ENCODE data around the gene KANSL1. TPM values are rescaled to one million over a fixed set of nuclear protein-coding genes. Genes with fewer than 3 reads are reported as not detected.

The KANSL1 gene
- total RNA-seq, 1 donor from 2014 or later, result 191 TPM

GRCh38 chr17:46031440-46031839 lies 161.8 kb downstream of the KANSL1 start:
- peaks cover 24% of the 10 kb centered on the region for H3K9me3 Mint-ChIP-seq (ENCODE audit: unreplicated experiment)

GRCh38 chr17:46030752-46031151 lies 162.5 kb downstream of the KANSL1 start:
- Mint-ChIP-seq H3K9me3 (ENCODE audit: unreplicated experiment) (peaks cover 24% of the 10 kb centered on the region), H3K27ac (ENCODE audit: unreplicated experiment) (peak overlapping the region; percentile 18), H3K36me3 (ENCODE audit: unreplicated experiment) (peaks cover 3% of the 10 kb centered on the region), H3K4me3 (ENCODE audit: unreplicated experiment) (no peak overlapping the region), H3K4me1 (ENCODE audit: low read depth, unreplicated experiment) (peaks cover 35% of the 10 kb centered on the region), H3K27me3 (ENCODE audit: unreplicated experiment) (peaks cover 13% of the 10 kb centered on the region)
- no peak for DNase-seq
- no peak for TF ChIP-seq CTCF (IDR thresholded peaks at IDR 0.05; ENCODE audit: partially characterized antibody, unreplicated experiment)

More at GRCh38 chr17:46031440-46031839, 161.8 kb downstream of the KANSL1 start:
- H3K4me3 Mint-ChIP-seq (ENCODE audit: unreplicated experiment), result no peak overlapping the region
- no peak for TF ChIP-seq CTCF (IDR thresholded peaks at IDR 0.05; ENCODE audit: partially characterized antibody, unreplicated experiment)
- no peak for DNase-seq
- peaks cover 3% of the 10 kb centered on the region for H3K36me3 Mint-ChIP-seq (ENCODE audit: unreplicated experiment)
- H3K27ac Mint-ChIP-seq (ENCODE audit: unreplicated experiment), result no peak overlapping the region
- peaks cover 13% of the 10 kb centered on the region for H3K27me3 Mint-ChIP-seq (ENCODE audit: unreplicated experiment)
- peaks cover 35% of the 10 kb centered on the region for H3K4me1 Mint-ChIP-seq (ENCODE audit: low read depth, unreplicated experiment)

GRCh38 chr17:46029627-46030026 lies 163.6 kb downstream of the KANSL1 start:
- Mint-ChIP-seq H3K27me3 (ENCODE audit: unreplicated experiment) (peaks cover 16% of the 10 kb centered on the region), H3K9me3 (ENCODE audit: unreplicated experiment) (peaks cover 23% of the 10 kb centered on the region), H3K36me3 (ENCODE audit: unreplicated experiment) (peaks cover 2% of the 10 kb centered on the region), H3K4me1 (ENCODE audit: low read depth, unreplicated experiment) (peaks cover 44% of the 10 kb centered on the region), H3K4me3 (ENCODE audit: unreplicated experiment) (peak overlapping the region; percentile 22), H3K27ac (ENCODE audit: unreplicated experiment) (no peak overlapping the region)
- DNase-seq, result no peak
- TF ChIP-seq CTCF (IDR thresholded peaks at IDR 0.05; ENCODE audit: partially characterized antibody, unreplicated experiment), result no peak

- H3K27ac Mint-ChIP-seq (ENCODE audit: unreplicated experiment), result no peak overlapping the region
Observed at GRCh38 chr17:46028981-46029565, 164.2 kb downstream of the KANSL1 start.

More at GRCh38 chr17:46028981-46029565, 164.2 kb downstream of the KANSL1 start:
- DNase-seq, result no peak
- Mint-ChIP-seq H3K4me1 (ENCODE audit: low read depth, unreplicated experiment) (peaks cover 45% of the 10 kb centered on the region), H3K27me3 (ENCODE audit: unreplicated experiment) (peaks cover 16% of the 10 kb centered on the region), H3K9me3 (ENCODE audit: unreplicated experiment) (peaks cover 22% of the 10 kb centered on the region), H3K36me3 (ENCODE audit: unreplicated experiment) (no peaks in the 10 kb centered on the region), H3K4me3 (ENCODE audit: unreplicated experiment) (peak overlapping the region; percentile 22)
- no peak for TF ChIP-seq CTCF (IDR thresholded peaks at IDR 0.05; ENCODE audit: partially characterized antibody, unreplicated experiment)
